Measurements from ENCODE around the gene CALN1.

Gene CALN1

GRCh38 chr7:71843676-71844075 lies 568.5 kb downstream of the CALN1 start:
- H3K4me1 ChIP-seq (ENCODE audit: insufficient read depth, low read length, severe bottlenecking): no peaks in the 10 kb centered on the region
- no peaks in the 10 kb centered on the region for H4K20me1 ChIP-seq (ENCODE audit: insufficient read depth, low read length)
- H3K4me2 ChIP-seq (ENCODE audit: low read length): no peak overlapping the region
- TF ChIP-seq CTCF (IDR thresholded peaks at IDR 0.05; ENCODE audit: low read length) (no peak), EZH2 (IDR thresholded peaks at IDR 0.05; ENCODE audit: borderline replicate concordance, low read length) (no peak)
- H3K4me3 ChIP-seq (ENCODE audit: low read depth, low read length, poor library complexity, severe bottlenecking): no peak overlapping the region
- no peak overlapping the region for H3K27ac ChIP-seq (ENCODE audit: low read depth, low read length, poor library complexity, severe bottlenecking)
- H3K9me2 ChIP-seq (ENCODE audit: low read depth, low read length): no peaks in the 10 kb centered on the region
- H3K36me3 ChIP-seq (ENCODE audit: insufficient read depth, low read length): no peaks in the 10 kb centered on the region
- no peak overlapping the region for H3K9ac ChIP-seq (ENCODE audit: low read length)
- H3K27me3 ChIP-seq (ENCODE audit: insufficient read depth, low read length): no peaks in the 10 kb centered on the region
- H3K79me2 ChIP-seq (ENCODE audit: insufficient read depth, low read length): no peaks in the 10 kb centered on the region
- no peak overlapping the region for H2AFZ ChIP-seq (ENCODE audit: low read length)
- H3K9me3 ChIP-seq (ENCODE audit: low read length): no peaks in the 10 kb centered on the region
- H3F3A ChIP-seq (ENCODE audit: insufficient read depth, low read length): no peaks in the 10 kb centered on the region

DNA sequence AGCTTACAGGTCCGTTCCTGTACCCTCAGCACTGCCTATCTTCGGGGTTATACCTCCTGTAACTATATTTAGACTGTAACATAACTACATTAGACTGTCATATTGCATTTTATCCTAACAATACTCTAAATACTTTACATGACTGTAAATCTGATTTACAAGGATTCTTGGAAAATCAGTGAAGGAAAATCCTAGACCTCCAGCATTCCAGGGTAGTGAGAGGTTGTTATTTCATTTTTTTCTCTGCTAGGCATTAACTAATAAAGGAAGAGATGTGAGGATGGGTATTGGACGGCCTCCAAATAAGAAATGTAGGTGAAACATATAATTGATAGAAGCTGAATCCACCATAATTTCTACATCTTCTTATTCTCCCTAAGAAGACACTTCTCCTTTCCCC lies 569.4 kb downstream of the CALN1 start:
- TF ChIP-seq EZH2 (IDR thresholded peaks at IDR 0.05; ENCODE audit: borderline replicate concordance, low read length) (no peak), CTCF (IDR thresholded peaks at IDR 0.05; ENCODE audit: low read length) (no peak)
- no peaks in the 10 kb centered on the region for H4K20me1 ChIP-seq (ENCODE audit: insufficient read depth, low read length)
- H3K36me3 ChIP-seq (ENCODE audit: insufficient read depth, low read length): no peaks in the 10 kb centered on the region
- H3K9me2 ChIP-seq (ENCODE audit: low read depth, low read length): no peaks in the 10 kb centered on the region
- H3K27ac ChIP-seq (ENCODE audit: low read depth, low read length, poor library complexity, severe bottlenecking): no peak overlapping the region
- no peaks in the 10 kb centered on the region for H3K27me3 ChIP-seq (ENCODE audit: insufficient read depth, low read length)
- H3K4me1 ChIP-seq (ENCODE audit: insufficient read depth, low read length, severe bottlenecking): no peaks in the 10 kb centered on the region
- H3K4me2 ChIP-seq (ENCODE audit: low read length): no peak overlapping the region
- H3K4me3 ChIP-seq (ENCODE audit: low read depth, low read length, poor library complexity, severe bottlenecking): no peak overlapping the region
- H3F3A ChIP-seq (ENCODE audit: insufficient read depth, low read length): no peaks in the 10 kb centered on the region
- no peaks in the 10 kb centered on the region for H3K79me2 ChIP-seq (ENCODE audit: insufficient read depth, low read length)
- no peak overlapping the region for H3K9ac ChIP-seq (ENCODE audit: low read length)
- H3K9me3 ChIP-seq (ENCODE audit: low read length): no peaks in the 10 kb centered on the region
- H2AFZ ChIP-seq (ENCODE audit: low read length): no peak overlapping the region

- H3K9me3 ChIP-seq (ENCODE audit: low read length): no peaks in the 10 kb centered on the region
- TF ChIP-seq CTCF (IDR thresholded peaks at IDR 0.05; ENCODE audit: low read length): no peak
- H2AFZ ChIP-seq (ENCODE audit: low read length): no peak overlapping the region
- H3K27me3 ChIP-seq (ENCODE audit: insufficient read depth, low read length): no peaks in the 10 kb centered on the region
- no peaks in the 10 kb centered on the region for H3F3A ChIP-seq (ENCODE audit: insufficient read depth, low read length)
- H3K9me2 ChIP-seq (ENCODE audit: low read depth, low read length): no peaks in the 10 kb centered on the region
- no peak overlapping the region for H3K4me3 ChIP-seq (ENCODE audit: low read depth, low read length, poor library complexity, severe bottlenecking)
- H3K4me2 ChIP-seq (ENCODE audit: low read length): no peak overlapping the region
- H4K20me1 ChIP-seq (ENCODE audit: insufficient read depth, low read length): no peaks in the 10 kb centered on the region
- H3K9ac ChIP-seq (ENCODE audit: low read length): no peak overlapping the region
- no peaks in the 10 kb centered on the region for H3K36me3 ChIP-seq (ENCODE audit: insufficient read depth, low read length)
- H3K79me2 ChIP-seq (ENCODE audit: insufficient read depth, low read length): no peaks in the 10 kb centered on the region
- no peaks in the 10 kb centered on the region for H3K4me1 ChIP-seq (ENCODE audit: insufficient read depth, low read length, severe bottlenecking)
- H3K27ac ChIP-seq (ENCODE audit: low read depth, low read length, poor library complexity, severe bottlenecking): no peak overlapping the region
Measured at GRCh38 chr7:71842381-71842780, 569.8 kb downstream of the CALN1 start.
